Endothelial cell of umbilical vein (primary cell): ENCODE data around the gene RALGPS1.

Experiments
- EZH2 ChIP-seq: IDR thresholded peaks from 2 replicates; pipeline ENCODE4 v1.6.1; 2012; ENCODE audit warnings: borderline replicate concordance, low read depth, mild to moderate bottlenecking, moderate library complexity, low read length, inconsistent platforms; ENCODE audit not compliant: severe bottlenecking
- JUN ChIP-seq: IDR thresholded peaks from 2 replicates; pipeline ENCODE4 v1.6.1; 2011; ENCODE audit warnings: borderline replicate concordance, low read depth; ENCODE audit not compliant: insufficient read length, insufficient read depth
- POLR2A ChIP-seq: IDR thresholded peaks from 2 replicates; pipeline ENCODE4 v1.6.1; 2012; ENCODE audit warnings: low read depth, mild to moderate bottlenecking, control low read depth, low read length
- POLR2AphosphoS5 ChIP-seq: IDR thresholded peaks from 2 replicates; pipeline ENCODE4 v1.6.1; 2012; ENCODE audit warnings: low read depth, mild to moderate bottlenecking, control low read depth, low read length, moderate library complexity; ENCODE audit not compliant: insufficient read depth
- TF ChIP-seq, protein P1 (sequence below), 2 donors: IDR thresholded peaks; 1 replicate in 1 of 2; 2 replicates in 1 of 2; pipeline ENCODE4 v1.5.1; 2011; ENCODE audit warnings: low read length in 2 of 2, mild to moderate bottlenecking in 2 of 2, moderate library complexity in 2 of 2, control low read depth in 1 of 2, inconsistent platforms in 1 of 2, low read depth in 1 of 2; ENCODE audit not compliant: insufficient read depth in 1 of 2; ENCODE audit errors: extremely low read depth in 1 of 2

DNA sequence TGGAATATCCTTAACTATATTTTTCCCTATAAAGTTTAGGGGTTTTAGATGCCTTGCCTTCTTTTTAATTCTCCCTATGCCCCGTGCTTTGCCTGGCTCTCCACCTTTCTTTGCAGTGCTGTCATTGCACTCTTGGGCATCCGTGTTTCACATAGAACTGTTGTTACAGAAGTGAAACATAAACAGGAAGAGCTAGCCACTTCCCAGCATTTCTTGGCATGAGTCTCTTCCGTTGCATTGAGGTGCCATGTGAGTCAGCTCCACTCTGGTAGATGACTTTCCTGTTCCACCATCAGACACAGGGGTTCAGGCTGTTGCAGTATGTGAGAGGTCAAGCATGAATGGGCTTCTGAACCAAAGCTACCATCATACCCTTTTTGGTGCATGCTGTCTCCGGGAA, 134.5 kb downstream of the RALGPS1 start:
- TF ChIP-seq EZH2 (no peak), JUN (peak; percentile 94), POLR2A (peak; percentile 58), POLR2AphosphoS5 (peak; percentile 98)
- TF ChIP-seq, protein P1, sequence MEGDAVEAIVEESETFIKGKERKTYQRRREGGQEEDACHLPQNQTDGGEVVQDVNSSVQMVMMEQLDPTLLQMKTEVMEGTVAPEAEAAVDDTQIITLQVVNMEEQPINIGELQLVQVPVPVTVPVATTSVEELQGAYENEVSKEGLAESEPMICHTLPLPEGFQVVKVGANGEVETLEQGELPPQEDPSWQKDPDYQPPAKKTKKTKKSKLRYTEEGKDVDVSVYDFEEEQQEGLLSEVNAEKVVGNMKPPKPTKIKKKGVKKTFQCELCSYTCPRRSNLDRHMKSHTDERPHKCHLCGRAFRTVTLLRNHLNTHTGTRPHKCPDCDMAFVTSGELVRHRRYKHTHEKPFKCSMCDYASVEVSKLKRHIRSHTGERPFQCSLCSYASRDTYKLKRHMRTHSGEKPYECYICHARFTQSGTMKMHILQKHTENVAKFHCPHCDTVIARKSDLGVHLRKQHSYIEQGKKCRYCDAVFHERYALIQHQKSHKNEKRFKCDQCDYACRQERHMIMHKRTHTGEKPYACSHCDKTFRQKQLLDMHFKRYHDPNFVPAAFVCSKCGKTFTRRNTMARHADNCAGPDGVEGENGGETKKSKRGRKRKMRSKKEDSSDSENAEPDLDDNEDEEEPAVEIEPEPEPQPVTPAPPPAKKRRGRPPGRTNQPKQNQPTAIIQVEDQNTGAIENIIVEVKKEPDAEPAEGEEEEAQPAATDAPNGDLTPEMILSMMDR (IDR thresholded peaks at IDR 0.05; ENCODE audit: extremely low read depth in 1 of 2, insufficient read depth in 1 of 2, low read depth in 1 of 2, low read length in 2 of 2) = peak; percentile 19 to 22
